Vagina (tissue), 2 donors: ENCODE results near the gene NACC2. TPM values are rescaled to one million over a fixed set of nuclear protein-coding genes. Genes with fewer than 3 reads are reported as not detected.

Experiments
- DNase-seq, 2 donors: peaks; one replicate each; pipeline ENCODE4 v3.0.0-alpha.2; 2017; ENCODE audit errors: extremely low spot score in 2 of 2
- H3K27ac ChIP-seq: fragments of 200-600 bp; sonication (generic); one replicate; pipeline ENCODE4 v1.5.1; 2019
- H3K27me3 ChIP-seq: fragments of 200-600 bp; sonication (generic); one replicate; pipeline ENCODE4 v1.5.1; 2019
- H3K36me3 ChIP-seq, 2 donors: fragments of 200-600 bp; sonication (generic); one replicate each; pipeline ENCODE4 v1.5.1; 2017 to 2019
- H3K4me1 ChIP-seq: fragments of 200-600 bp; sonication (generic); one replicate; pipeline ENCODE4 v1.5.1; 2019
- H3K4me3 ChIP-seq, 2 donors: fragments of 200-600 bp; sonication (generic); 1 replicate in 1 of 2; 2 replicates in 1 of 2; pipeline ENCODE4 v1.5.1; 2016 to 2019
- H3K9me3 ChIP-seq: fragments of 200-600 bp; sonication (generic); one replicate; pipeline ENCODE4 v1.5.1; 2019
- CTCF ChIP-seq, 3 experiments: fragments of 450-650 bp in 2 of 3; fragments of 200-600 bp in 1 of 3; sonication (generic) in 1 of 3; IDR thresholded peaks; one replicate each; pipeline ENCODE4 v1.5.1; 2017 to 2019; ENCODE audit warnings: antibody characterized with exemption in 3 of 3, mild to moderate bottlenecking in 2 of 3, moderate library complexity in 2 of 3
- POLR2A ChIP-seq, 2 donors: fragments of 450-650 bp; IDR thresholded peaks; one replicate each; pipeline ENCODE4 v1.6.1; 2017; ENCODE audit warnings: antibody characterized with exemption in 2 of 2, mild to moderate bottlenecking in 2 of 2, moderate library complexity in 2 of 2
- POLR2AphosphoS5 ChIP-seq, 2 donors: sonication (generic); formaldehyde crosslinking; IDR thresholded peaks; one replicate each; pipeline ENCODE4 v1.9.0; 2017; ENCODE audit warnings: antibody characterized with exemption in 2 of 2, mild to moderate bottlenecking in 2 of 2, low read depth in 1 of 2; ENCODE audit not compliant: insufficient read depth in 1 of 2
- intact Hi-C: fragments of 100-400 bp; cut with DNase I; formaldehyde crosslinking; loops from one replicate; pipeline ENCODE4 v1.15.1; 2023
- total RNA-seq: library from RNA; depleted of rRNA; stranded (reverse); fragments of >200 nt; gene quantifications from one replicate; pipeline ENCODE4 v1.2.3, GENCODE V29; 2016

Gene NACC2
- total RNA-seq, 1 donor from 2014 or later, result 21.1 TPM

GRCh38 chr9:136086213-136086881 lies 8.7 kb downstream of the NACC2 start:
- H3K9me3 ChIP-seq, result no peaks in the 10 kb centered on the region
- H3K36me3 ChIP-seq, result no peaks in the 10 kb centered on the region
- TF ChIP-seq POLR2A (IDR thresholded peaks at IDR 0.05) (no peak), POLR2AphosphoS5 (IDR thresholded peaks at IDR 0.05; ENCODE audit: insufficient read depth in 1 of 2, low read depth in 1 of 2) (no peak), CTCF (IDR thresholded peaks at IDR 0.05) (no peak)
- no peak for DNase-seq
- H3K4me1 ChIP-seq, result peaks cover 77% of the 10 kb centered on the region
- H3K4me3 ChIP-seq, result no peak overlapping the region
- peak overlapping the region; percentile 5 for H3K27ac ChIP-seq
- H3K27me3 ChIP-seq, result no peaks in the 10 kb centered on the region
- intact Hi-C loops, result no loop called here

GRCh38 chr9:136085815-136086212 lies 9.3 kb downstream of the NACC2 start:
- no peak overlapping the region for H3K27ac ChIP-seq
- H3K36me3 ChIP-seq, result no peaks in the 10 kb centered on the region
- no peak overlapping the region for H3K4me3 ChIP-seq
- no peaks in the 10 kb centered on the region for H3K27me3 ChIP-seq
- no peaks in the 10 kb centered on the region for H3K9me3 ChIP-seq
- no peak for DNase-seq
- intact Hi-C loops, result no loop called here
- no peak for TF ChIP-seq POLR2A (IDR thresholded peaks at IDR 0.05)
- TF ChIP-seq CTCF (IDR thresholded peaks at IDR 0.05), result no peak
- TF ChIP-seq POLR2AphosphoS5 (IDR thresholded peaks at IDR 0.05; ENCODE audit: insufficient read depth in 1 of 2, low read depth in 1 of 2), result no peak
- H3K4me1 ChIP-seq, result peaks cover 77% of the 10 kb centered on the region

- Histone ChIP-seq H3K27ac (no peak overlapping the region), H3K36me3 (no peaks in the 10 kb centered on the region), H3K4me3 (no peak overlapping the region), H3K9me3 (no peaks in the 10 kb centered on the region), H3K27me3 (no peaks in the 10 kb centered on the region), H3K4me1 (peaks cover 80% of the 10 kb centered on the region)
- intact Hi-C loops, result no loop called here
- TF ChIP-seq CTCF (IDR thresholded peaks at IDR 0.05) (no peak), POLR2AphosphoS5 (IDR thresholded peaks at IDR 0.05; ENCODE audit: insufficient read depth in 1 of 2, low read depth in 1 of 2) (no peak), POLR2A (IDR thresholded peaks at IDR 0.05) (no peak)
- DNase-seq, result no peak
Measured at GRCh38 chr9:136084063-136084944, 10.8 kb downstream of the NACC2 start.

- Histone ChIP-seq H3K36me3 (no peaks in the 10 kb centered on the region), H3K27me3 (no peaks in the 10 kb centered on the region), H3K4me1 (peaks cover 80% of the 10 kb centered on the region), H3K9me3 (no peaks in the 10 kb centered on the region), H3K4me3 (no peak overlapping the region), H3K27ac (no peak overlapping the region)
- TF ChIP-seq POLR2AphosphoS5 (IDR thresholded peaks at IDR 0.05; ENCODE audit: insufficient read depth in 1 of 2, low read depth in 1 of 2) (no peak), POLR2A (IDR thresholded peaks at IDR 0.05) (no peak), CTCF (IDR thresholded peaks at IDR 0.05) (no peak)
- intact Hi-C loops, result no loop called here
- DNase-seq, result no peak
Measured at GRCh38 chr9:136083558-136084062, 11.5 kb downstream of the NACC2 start.
